ENCODE measurements around the gene TENT4A. TPM values are rescaled to one million over a fixed set of nuclear protein-coding genes. Genes with fewer than 3 reads are reported as not detected.

Gene TENT4A
- total and polyA plus RNA-seq, 2 of the 4 experiments (the other 2 are of a cell fraction) = 5.9 to 17.2 TPM

DNA sequence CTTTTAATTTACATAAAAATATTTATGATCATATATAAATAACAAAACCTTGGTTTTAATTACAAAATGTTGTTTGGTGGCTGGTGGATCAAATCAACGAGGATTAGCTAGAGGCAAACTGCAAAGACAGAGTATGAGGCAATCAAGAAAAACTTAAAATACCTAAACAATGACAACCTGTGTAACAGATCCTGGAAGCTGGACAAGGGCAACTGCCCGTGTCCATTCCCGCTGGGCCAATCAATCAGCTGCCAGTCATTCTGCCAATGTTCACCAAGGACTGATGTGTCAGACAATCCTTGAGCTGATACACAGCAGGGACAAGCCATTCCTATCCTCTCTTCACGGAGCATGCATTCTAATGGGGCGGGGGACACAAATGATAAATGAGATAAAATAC, 3.2 kb upstream of the TENT4A start:
- in situ Hi-C loops (cut with MboI; ENCODE audit: low sequenced_read_pairs) (no loop called here), intact Hi-C loops (cut with micrococcal nuclease) (loop anchor here (5.0 kb wide), 1 partner anchor 37 kb away; no protein-coding TSS in a partner anchor), dilution Hi-C loops (cut with HindIII; ENCODE audit: low sequenced_read_pairs, unreplicated experiment) (no loop called here)
- peak overlapping the region; percentile 75; the same call in 1 of the 2 replicates for H2AK5ac ChIP-seq (ENCODE audit: low read depth, low read length)
- ChIA-PET POLR2A (ENCODE audit: unreplicated experiment) (no interaction called here), CTCF (no interaction called here)
- no peak overlapping the region; the same call in 1 of the 2 replicates for H3K4ac ChIP-seq (ENCODE audit: low read depth, low read length)
- H2AFZ ChIP-seq (replicated peaks; ENCODE audit: low read length, poor library complexity) = no peak overlapping the region
- no CpG with 5 or more reads among the region's 5 CpGs for WGBS, 2 experiments (ENCODE audit: extremely low coverage in 2 of 2, insufficient read length in 1 of 2)
- no peak for ATAC-seq (ENCODE audit: low read depth)
- no peak overlapping the region for H4K91ac ChIP-seq (ENCODE audit: insufficient read depth, low read depth, low read length)
- no peak overlapping the region for H3K9ac ChIP-seq (ENCODE audit: low read depth, low read length)
- no peaks in the 10 kb centered on the region for H3K36me3 ChIP-seq (ENCODE audit: control insufficient read depth, insufficient read depth, low read length)
- no peak overlapping the region for H3K4me2 ChIP-seq (ENCODE audit: low read depth, low read length)
- no peak for DNase-seq
- peaks cover 4 to 19% of the 10 kb centered on the region in 2 experiments; a peak in 3 of 4 replicates for H3K79me1 ChIP-seq (ENCODE audit: low read depth in 1 of 2, low read length in 2 of 2)
- no peak overlapping the region for H2AK9ac ChIP-seq (replicated peaks; ENCODE audit: low read depth, low read length, poor library complexity)
- H3K14ac ChIP-seq (replicated peaks; ENCODE audit: low read depth, low read length) = no peak overlapping the region
- no peak overlapping the region for H4K8ac ChIP-seq (ENCODE audit: low read depth in 2 of 2, low read length in 2 of 2)
- H3K27ac ChIP-seq (ENCODE audit: insufficient read depth, low read length) = no peak overlapping the region
- no peak overlapping the region for H2BK120ac ChIP-seq (ENCODE audit: low read depth, low read length)
- peaks cover 7% of the 10 kb centered on the region for H3K4me1 ChIP-seq (ENCODE audit: control insufficient read depth, insufficient read depth, low read length)
- TF ChIP-seq RCOR1 (IDR thresholded peaks at IDR 0.05; ENCODE audit: insufficient replicate concordance, low read length) (no peak), SMC3 (IDR thresholded peaks at IDR 0.05; ENCODE audit: low read depth, low read length) (no peak), MAZ (IDR thresholded peaks at IDR 0.05; ENCODE audit: borderline replicate concordance, low read depth, low read length) (no peak), RAD21 (IDR thresholded peaks at IDR 0.05; ENCODE audit: low read length) (no peak), BHLHE40 (IDR thresholded peaks at IDR 0.05; ENCODE audit: low read depth, low read length) (no peak), CEBPB (IDR thresholded peaks at IDR 0.05; ENCODE audit: low read depth, low read length) (peak; percentile 22; the same call in 1 of the 2 replicates), MAFK (IDR thresholded peaks at IDR 0.05; ENCODE audit: low read depth, low read length) (no peak)
- TF ChIP-seq, protein P1, sequence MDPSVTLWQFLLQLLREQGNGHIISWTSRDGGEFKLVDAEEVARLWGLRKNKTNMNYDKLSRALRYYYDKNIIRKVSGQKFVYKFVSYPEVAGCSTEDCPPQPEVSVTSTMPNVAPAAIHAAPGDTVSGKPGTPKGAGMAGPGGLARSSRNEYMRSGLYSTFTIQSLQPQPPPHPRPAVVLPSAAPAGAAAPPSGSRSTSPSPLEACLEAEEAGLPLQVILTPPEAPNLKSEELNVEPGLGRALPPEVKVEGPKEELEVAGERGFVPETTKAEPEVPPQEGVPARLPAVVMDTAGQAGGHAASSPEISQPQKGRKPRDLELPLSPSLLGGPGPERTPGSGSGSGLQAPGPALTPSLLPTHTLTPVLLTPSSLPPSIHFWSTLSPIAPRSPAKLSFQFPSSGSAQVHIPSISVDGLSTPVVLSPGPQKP (IDR thresholded peaks at IDR 0.05; ENCODE audit: borderline replicate concordance, low read depth, low read length) = no peak
- TF ChIP-seq, protein P2, sequence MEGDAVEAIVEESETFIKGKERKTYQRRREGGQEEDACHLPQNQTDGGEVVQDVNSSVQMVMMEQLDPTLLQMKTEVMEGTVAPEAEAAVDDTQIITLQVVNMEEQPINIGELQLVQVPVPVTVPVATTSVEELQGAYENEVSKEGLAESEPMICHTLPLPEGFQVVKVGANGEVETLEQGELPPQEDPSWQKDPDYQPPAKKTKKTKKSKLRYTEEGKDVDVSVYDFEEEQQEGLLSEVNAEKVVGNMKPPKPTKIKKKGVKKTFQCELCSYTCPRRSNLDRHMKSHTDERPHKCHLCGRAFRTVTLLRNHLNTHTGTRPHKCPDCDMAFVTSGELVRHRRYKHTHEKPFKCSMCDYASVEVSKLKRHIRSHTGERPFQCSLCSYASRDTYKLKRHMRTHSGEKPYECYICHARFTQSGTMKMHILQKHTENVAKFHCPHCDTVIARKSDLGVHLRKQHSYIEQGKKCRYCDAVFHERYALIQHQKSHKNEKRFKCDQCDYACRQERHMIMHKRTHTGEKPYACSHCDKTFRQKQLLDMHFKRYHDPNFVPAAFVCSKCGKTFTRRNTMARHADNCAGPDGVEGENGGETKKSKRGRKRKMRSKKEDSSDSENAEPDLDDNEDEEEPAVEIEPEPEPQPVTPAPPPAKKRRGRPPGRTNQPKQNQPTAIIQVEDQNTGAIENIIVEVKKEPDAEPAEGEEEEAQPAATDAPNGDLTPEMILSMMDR (conservative IDR thresholded peaks at IDR 0.05; ENCODE audit: low read depth, low read length) = no peak
- no peak overlapping the region for H4K5ac ChIP-seq (ENCODE audit: low read depth, low read length)
- no peak overlapping the region for H3K56ac ChIP-seq (ENCODE audit: extremely low read depth, insufficient read depth, low read length)
- H4K20me1 ChIP-seq (ENCODE audit: insufficient read depth, low read length) = peaks cover 9% of the 10 kb centered on the region; the same call in 1 of the 2 replicates
- no peak overlapping the region; the same call in 2 of the 3 replicates for H2BK15ac ChIP-seq (ENCODE audit: low read depth, low read length)
- H2BK5ac ChIP-seq (ENCODE audit: low read depth, low read length, poor library complexity, severe bottlenecking) = no peak overlapping the region
- H3K23ac ChIP-seq (ENCODE audit: low read depth, low read length) = no peak overlapping the region; the same call in 1 of the 2 replicates
- BruUV-seq (replicated peaks) = no TSS peak
- H3K4me3 ChIP-seq (ENCODE audit: insufficient read depth, low read depth, low read length) = no peak overlapping the region
- peaks cover 19% of the 10 kb centered on the region for H3K9me1 ChIP-seq (ENCODE audit: insufficient read depth, low read length)
- H3K27me3 ChIP-seq (ENCODE audit: control insufficient read depth, insufficient read depth, low read length) = no peaks in the 10 kb centered on the region
- no peaks in the 10 kb centered on the region for H3K9me3 ChIP-seq (ENCODE audit: control insufficient read depth, insufficient read depth, low read length)
- no peak overlapping the region for H2BK20ac ChIP-seq (ENCODE audit: low read depth, low read length)
- H3K18ac ChIP-seq (ENCODE audit: low read depth, low read length) = no peak overlapping the region
